HG02642 (cell line): ENCODE results near the gene RAB13.
"Not testable (repeated sequence)": the region's sequence is repeated elsewhere in the genome, so short reads cannot be mapped to it uniquely, and the experiment has no call there.

Experiments
- ATAC-seq: cut with Tn5 transposase; IDR thresholded peaks from one replicate; pipeline ENCODE4 v1.9.1; 2021; ENCODE audit warnings: mild to moderate bottlenecking; ENCODE audit not compliant: unreplicated experiment, poor library complexity

Gene RAB13

DNA sequence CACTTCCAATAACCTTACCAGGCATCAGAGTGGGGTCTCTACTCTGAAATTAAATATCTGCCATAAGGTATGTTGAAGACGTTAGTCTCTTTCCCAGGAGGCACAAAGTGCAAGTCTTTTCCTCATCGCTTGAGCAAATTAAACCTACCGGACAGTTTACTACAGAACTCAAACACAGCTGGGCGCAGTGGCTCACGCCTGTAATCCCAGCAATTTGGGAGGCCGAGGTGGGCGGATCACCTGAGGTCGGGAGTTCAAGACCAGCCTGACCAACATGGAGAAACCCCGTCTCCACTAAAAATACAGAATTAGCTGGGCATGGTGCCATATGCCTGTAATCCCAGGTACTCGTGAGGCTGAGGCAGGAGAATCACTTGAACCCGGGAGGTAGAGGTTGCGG is 7.0 kb downstream of the RAB13 start:
- ATAC-seq, result not testable (repeated sequence)

DNA sequence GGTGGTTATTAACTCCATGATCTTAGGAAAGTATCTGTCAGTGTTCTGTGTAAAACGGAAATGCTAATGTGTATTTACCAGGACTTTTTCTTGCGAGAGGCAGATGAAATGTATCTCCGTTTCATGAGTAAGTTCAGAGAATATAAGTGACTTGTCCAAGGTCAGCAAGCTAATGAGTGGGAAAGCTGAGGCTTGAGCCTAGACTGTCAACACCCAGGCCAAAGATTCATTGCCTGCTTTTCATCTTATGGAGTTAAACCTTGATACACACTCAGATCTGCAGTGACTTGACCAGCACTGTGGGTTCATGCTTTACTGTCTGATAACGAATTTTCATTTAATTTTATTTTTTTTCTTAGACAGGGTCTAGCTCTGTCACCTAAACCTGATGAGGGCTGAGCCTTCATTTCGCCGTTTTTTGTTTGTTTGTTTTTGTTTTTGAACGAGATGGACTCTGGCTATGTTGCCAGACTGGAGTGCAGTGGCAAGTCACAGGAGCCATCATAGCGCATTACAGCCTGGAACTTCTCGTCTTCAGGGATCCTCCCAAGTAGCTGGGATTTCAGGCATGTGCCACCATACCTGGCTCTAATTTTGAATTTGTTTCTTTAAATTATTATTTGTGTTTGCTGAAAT is 7.7 kb downstream of the RAB13 start:
- no peak for ATAC-seq

DNA sequence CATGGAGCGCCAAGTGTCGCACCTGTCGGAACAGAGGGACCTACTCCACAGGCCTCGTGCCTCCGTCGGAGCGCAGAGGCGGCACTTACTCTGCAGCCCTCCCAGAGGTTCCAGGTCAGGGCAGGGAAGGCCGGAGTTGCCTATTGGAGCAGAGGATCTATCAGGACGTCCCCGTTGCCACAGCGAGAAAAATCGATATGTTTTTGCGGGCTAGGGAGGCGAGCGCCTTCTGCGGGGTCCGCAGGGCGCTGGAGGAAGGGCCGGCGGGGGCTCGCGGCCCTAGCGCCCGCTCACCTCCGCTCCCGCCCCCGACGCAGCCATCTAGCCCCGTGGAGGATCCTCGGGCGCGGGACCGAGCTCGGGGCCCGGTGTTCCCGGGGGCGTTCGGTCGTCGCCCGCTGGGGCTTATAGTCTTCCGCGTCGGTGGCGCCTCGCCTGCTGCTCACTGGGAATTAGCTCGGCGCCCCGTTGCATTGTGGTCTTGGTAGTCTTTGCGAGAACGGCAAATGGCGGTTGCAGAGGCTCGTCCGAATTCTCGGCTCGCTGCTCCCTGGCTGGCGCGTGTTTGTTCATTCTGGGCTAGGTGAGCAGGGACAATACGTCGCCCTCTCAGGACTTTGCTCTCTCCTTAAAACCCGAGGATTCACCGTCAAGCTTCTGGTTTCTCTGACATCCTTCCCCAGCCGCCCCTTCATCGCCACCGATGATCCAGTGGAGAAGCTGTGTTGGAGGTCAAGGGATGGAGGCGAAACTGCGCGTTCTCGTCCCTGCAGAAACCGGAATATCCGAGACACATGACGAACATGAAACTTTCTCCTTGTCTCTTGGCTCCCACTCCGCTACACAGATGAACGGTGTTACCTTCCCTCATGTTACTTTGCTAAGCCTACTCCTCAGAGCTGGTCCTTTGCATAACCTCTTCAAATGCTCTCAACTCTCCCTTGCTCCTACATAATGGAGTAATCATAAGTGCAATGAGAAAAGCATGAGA is 8.6 kb downstream of the RAB13 start, which contains the start of gene JTB:
TSS of gene JTB (minus strand) at position 425 of the 991 bp plus-strand sequence. CDS start at position 3, 422 bp downstream.
- peak; percentile 88 for ATAC-seq

DNA sequence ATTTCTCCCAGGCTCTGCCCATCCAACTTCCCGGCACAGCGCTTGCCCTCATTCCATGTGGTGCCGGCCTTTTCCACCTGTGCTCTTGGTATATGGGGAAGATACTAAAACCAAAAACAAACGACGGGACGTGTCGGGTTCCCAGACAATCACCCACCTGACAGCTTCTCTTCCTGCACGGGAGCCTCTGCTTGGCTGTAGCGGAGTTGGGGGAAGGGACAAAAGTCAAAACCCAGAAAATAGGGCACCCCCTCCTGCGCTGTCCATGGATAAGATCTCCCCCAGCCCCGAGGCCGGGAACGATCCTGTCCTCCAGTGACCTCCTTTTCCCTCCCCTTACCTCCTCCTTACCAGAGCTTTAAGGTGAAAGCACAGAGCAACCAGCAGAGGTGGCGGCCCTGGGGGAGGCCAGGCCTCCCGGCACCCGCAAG is 9.3 kb downstream of the RAB13 start:
- ATAC-seq, result no peak

DNA sequence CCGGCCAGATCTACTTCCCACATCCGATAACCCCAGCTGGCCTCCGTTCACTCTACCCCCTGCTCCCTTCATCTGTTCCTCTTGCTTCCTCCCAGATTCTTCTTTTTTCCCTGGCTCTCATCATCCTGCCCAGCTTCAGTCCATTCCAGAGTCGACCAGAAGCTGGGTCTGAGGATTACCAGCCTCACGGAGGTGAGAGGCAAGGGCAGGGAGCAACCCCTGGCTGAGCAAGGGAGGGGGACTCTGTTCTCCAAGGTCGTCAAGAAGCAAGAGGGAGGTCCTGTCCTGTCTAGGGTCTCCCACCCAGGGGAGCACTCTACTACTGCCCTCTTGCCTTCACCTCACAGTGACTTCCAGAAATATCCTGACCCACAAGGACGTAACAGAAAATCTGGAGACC is 12.6 kb downstream of the RAB13 start:
- no peak for ATAC-seq

DNA sequence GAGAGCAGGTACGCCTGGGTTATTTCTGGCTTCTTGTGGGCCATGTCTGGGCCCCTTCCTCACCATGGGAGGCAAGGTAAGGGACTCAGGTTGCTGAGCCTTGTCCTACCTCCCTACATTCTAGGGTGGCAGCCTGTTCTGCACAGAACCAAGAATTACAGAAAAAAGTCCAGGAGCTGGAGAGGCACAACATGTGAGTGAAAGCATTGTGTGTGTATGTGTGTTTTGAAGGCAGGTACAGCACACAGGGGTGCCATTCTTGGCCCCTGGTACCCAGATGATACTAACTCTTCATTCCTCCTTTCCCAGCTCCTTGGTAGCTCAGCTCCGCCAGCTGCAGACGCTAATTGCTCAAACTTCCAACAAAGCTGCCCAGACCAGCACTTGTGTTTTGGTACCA is 13.1 kb downstream of the RAB13 start:
- ATAC-seq, result no peak

DNA sequence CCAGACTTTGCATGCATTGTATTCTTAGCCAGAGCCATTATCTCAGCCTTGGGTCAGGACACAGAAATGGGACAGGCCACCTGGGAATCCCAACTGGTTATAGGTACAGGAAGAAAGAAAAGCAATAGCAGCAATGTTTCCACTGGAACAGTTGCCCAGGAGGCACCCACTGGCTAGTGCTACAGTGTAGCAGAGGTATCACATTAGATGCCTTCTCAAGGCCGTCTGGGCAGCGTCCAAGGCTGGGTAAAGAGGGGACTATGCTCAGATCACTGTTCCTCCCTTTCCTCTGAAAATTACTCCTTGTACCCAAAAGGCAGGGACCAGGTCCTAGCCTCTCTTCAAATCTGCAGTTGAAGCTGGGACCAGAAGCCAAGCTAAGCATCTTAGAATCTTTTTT is 15.8 kb downstream of the RAB13 start:
- no peak for ATAC-seq

DNA sequence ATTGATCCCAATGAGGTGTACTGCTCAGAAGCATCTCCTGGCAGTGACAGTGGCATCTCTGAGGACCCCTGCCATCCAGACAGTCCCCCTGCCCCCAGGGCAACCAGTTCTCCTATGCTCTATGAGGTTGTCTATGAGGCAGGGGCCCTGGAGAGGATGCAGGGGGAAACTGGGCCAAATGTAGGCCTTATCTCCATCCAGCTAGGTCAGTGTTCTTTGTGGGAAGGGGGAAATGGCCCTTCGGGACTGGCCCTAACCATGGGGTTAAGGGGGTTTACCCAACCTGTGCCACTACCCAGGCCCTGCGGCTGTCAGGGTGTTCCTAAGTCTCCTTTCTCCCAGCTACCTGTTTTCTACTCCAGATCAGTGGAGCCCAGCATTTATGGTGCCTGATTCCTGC is 17.2 kb downstream of the RAB13 start:
- no peak for ATAC-seq

DNA sequence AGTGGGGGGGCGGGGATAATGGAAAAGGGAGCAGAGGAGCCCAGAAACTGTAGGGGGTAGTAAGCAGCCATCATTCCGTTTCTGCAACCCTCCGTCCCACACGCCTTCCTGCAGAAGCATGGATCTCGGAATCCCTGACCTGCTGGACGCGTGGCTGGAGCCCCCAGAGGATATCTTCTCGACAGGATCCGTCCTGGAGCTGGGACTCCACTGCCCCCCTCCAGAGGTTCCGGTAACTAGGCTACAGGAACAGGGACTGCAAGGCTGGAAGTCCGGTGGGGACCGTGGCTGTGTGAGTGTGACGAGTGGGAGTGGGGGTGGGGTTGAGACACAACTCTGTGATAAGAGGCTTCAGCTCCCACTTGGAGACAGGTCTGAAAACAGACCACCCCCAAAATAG is 17.7 kb downstream of the RAB13 start:
- ATAC-seq, result no peak

DNA sequence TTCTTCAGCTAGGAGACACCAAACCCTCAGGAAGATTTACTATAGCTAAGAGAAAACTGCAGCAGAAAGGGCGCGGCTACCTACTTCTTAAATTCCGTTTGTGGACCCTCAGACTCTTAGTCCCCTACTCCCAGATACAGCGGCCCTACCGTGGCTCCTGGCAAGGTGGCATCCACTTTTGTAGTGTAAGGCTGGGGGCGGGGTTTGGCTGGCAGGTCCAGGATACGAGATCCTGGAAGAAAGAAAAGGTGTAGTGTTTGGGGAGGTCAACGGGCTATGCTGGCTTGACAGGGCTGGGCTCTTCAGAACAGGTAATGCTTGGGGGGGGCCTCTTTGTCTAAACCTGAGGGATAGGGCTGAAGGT is 18.2 kb downstream of the RAB13 start:
- ATAC-seq, result no peak

DNA sequence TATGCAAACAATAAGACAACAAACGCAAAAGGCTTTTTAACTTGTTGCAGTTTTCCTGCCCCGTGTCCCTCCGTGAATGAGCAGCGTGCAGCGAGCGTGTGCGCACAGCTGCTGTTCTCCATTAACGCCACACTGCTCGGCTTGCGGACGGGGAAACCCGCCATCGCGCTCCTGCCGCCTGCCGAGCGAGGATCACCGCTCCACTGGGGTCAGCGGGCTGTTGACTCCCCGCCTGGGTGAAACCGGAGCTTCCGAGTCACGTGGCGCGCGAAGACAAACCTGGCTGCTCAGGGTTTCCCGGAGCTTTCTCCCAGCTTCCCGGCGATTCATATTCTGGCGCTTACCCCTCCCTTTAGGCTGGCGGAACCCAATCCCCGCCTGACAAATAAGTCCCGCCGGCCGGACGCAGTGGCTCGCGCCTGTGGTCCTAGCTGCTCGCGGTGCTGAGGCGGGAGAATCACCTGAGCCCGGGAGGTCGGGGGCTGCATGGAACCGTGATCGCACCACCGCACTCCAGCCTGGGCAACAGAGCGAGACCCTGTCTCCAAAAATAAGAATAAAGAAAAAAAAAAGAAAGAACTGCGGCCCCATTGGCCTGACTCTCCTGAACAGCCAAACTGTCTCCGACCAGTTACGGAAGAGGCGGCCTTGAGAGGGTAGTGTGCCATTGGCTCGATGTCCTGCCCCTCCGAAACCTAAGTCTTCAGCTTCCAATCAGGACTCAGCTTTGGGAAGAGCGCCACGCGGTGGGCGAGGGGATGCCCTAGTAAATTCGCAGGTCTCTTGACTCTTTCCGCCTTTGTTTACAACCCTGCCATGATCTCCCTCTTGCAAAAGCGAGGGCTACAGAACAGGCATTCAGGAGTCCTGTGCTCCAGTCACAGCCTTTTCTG is 18.8 kb downstream of the RAB13 start, which contains the start of gene CREB3L4:
TSS of gene CREB3L4 (plus strand) at position 796 of the 893 bp plus-strand sequence. CDS start 624 bp downstream, outside the sequence.
- peak; percentile 70 for ATAC-seq

DNA sequence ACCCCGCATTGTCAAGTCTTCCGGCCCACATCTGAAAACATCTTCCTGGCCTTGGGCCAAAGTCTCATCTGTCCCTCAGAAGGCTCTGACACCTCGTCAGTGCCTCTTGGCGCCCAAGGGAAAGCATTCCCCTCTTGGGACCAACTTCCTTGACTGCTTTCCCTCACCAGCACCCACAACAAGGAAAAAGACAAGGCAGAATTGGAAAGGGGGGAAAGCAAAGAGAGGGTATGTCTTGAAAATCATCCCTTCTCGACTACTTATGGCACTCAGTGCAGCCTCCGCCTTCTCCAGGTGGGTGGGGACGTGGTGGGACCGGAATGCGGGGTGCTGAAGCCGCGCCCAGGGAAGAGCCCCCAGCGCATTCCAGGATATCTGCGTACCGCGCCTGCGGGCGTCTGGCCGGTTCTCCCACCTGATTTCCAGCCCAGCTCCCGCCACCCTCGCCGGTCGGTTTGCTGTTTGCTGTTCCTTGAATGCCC is 22.2 kb downstream of the RAB13 start:
- no peak for ATAC-seq

DNA sequence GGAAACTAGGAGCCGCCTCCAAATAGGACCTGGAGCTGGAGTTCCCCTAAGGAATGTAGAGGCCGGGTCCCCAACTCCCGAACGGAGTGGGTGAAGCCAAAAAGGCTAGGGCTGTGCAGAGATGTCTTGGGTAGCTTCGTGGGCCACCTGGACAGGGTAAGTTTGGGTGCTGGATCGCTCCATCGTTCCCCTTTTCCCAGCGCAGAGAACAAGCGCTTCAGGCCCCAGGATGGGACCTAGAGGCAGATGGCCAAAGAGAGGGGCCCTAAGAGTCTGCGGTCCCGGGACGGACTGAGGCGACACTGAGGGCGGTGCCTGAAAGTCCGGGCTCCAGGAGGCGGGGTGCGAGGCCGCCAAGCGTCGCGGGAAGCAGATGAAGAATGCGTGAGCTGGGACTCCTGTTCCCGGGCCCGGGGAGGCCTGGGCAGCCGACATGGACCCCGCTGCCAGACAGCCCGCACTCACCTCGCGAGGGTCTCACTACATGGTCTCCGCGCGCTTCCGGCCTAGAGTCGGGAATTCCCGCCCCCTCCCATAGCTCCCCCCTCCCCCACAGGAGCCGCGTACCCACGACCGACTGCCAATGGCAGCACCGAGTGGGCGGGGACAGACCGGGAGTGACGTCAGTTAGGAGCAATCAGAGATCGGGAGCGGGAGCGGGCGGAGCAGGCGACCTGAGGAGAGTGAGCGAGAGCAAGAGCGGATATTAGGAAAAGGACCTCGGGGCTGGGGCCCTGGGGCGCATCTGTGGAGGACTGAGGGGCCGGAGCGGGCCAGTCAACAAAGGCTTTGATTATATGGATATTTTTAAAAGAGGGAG is 22.9 kb downstream of the RAB13 start, which contains the start of gene SLC39A1:
TSS of gene SLC39A1 (minus strand) at position 508 of the 820 bp plus-strand sequence. CDS start 822 bp downstream, outside the sequence.
- peak; percentile 58 for ATAC-seq

DNA sequence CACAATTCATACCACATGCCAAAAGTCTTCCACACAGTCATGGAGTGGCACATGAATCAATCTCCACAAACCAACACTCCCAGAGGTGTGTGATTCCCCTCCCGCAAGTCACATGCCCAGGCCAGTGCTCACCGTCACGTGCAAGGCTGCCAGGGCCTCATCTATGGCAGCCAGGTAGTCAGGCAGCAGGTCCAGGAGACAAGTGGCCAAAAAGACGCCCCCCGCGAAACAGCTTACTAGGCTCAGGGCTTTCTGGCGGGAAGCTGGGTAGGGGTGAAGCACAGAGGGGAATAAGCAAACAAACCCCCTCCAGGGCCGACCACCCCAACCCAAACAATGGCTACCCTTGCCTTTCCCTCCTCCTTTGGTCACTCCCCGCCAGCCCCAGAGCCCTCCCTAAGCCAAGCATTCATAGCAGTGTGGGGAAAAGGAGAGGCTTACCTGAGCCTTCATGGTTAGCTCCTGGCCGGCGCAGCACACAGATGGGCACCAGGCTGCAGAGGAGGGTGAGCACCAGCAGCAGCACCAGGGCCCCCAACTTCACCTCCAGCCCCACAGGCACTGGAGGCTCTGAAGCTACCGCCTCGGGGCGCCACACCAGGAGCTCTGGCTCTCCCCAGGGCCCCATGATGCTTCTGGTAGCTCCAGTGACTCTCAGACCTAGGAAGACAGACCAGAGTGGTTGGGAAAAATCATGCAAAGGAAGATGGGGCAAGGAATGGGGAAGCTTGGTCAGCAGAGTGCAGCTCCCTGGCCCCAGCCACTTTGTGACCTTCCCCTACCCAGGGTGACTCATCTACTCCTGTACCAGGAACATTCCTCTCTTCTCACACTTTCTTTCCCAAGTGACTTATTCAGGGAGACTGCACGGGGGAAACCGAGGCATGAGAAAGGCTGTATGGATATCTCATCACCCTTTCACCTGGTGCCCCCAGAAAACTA is 23.8 kb downstream of the RAB13 start:
- ATAC-seq, result no peak

DNA sequence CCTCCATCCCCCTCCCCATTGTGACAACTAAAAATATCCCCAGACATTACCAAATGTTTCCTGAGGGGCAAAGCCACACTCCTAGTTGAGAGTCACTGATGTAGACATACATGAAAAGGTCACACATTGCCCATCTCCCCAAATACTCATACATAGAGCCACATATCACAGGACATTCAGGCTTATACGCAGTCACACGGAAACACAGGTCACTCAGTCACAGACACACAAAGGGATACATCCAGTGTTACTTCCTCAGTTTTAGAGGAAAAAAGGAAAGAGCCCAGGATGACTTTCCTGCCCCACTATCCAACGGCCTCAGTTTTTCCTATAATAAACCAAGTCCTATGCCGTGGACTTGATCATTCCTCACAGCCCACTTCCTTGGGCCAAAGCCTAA is 24.7 kb downstream of the RAB13 start:
- ATAC-seq, result no peak

DNA sequence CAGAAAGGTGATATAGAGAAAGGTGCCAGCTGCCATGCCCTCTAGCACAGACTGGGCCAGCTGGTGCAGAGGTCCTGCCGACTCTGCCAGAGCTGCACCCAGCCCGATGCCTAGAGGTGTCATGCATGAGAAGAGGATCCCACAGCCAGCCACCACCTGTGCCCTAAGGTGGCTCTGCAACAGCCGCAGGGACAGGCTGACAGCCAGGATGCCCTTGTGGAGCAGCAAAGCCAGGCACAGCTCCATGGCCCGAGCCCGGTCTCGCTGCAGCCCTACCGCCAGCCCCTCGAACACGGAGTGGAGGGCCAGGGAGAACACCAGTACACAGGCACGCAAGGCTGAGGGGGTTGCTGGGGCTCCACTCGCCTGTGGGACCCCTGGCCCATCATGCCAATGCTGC is 25.9 kb downstream of the RAB13 start:
- no peak for ATAC-seq

DNA sequence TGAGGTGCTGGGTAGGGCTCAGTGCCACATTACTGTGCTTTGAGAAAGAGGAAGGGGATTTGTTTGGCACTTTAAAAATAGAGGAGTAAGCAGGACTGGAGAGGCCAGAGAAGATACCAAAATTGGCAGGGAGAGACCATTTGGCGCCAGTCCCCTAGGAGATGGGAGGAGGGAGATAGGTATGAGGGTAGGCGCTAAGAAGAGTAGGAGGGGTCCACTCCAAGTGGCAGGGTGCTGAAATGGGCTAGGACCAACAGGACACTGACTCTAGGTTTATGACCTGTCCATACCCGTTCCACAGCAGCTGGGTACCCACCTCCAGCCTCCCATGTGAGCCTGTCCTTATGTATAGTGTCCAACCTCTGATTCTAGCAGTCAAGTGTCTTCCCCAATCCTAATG is 26.7 kb downstream of the RAB13 start:
- ATAC-seq, result no peak

DNA sequence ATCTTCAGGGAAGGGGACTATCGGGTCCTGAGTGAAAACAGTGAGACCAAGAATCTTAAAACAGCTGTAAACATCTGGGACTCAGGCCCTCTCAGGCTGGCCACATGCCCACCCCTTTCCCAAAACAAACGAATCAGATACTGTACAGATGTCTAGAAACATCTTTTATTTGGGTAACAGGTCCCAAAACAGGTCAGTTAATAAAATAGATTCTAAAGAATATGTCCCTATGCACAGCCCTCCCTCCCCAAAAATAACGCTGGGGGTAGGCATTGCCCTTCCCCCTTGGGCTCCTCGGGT is 27.2 kb downstream of the RAB13 start:
- ATAC-seq, result no peak
